IMR-90 (cell line): ENCODE measurements around the gene RFTN1. TPM values are rescaled to one million over a fixed set of nuclear protein-coding genes. Genes with fewer than 3 reads are reported as not detected.
A peak's percentile ranks its signal among the peaks of the same experiment; 100 is the strongest.

Source experiments
- ATAC-seq: fragments of 200-7000 bp; cut with Tn5 transposase; 2 replicates; pipeline ENCODE4 v1.9.1; 2020; ENCODE audit warnings: low read depth, mild to moderate bottlenecking, moderate library complexity
- BruUV-seq: library from RNA; stranded (reverse); fragments of 400-500 nt; replicated peaks from 2 replicates; lab custom pipeline; 2021; lab: Mats Ljungman, UMichigan
- CTCF ChIA-PET: fragments of 300-600 bp; formaldehyde crosslinking; extraction: SDS; loops from one replicate; lab custom pipeline; 2021; ENCODE audit warnings: antibody characterized with exemption; lab: Yijun Ruan, JAX
- POLR2A ChIA-PET: fragments of 300-600 bp; sonication (Branson Sonifier 250); formaldehyde crosslinking; loops from one replicate; lab custom pipeline; 2022; ENCODE audit warnings: antibody characterized with exemption; ENCODE audit not compliant: unreplicated experiment; lab: Charles Lee
- DNase-seq: peaks from one replicate; pipeline ENCODE4 v3.0.0; 2013
- H2AFZ ChIP-seq: replicated peaks from 2 replicates; pipeline ENCODE3; 2013; ENCODE audit warnings: low read length, mild to moderate bottlenecking; ENCODE audit not compliant: poor library complexity
- H2AK5ac ChIP-seq: 2 replicates; pipeline ENCODE4 v1.6.1; 2013; ENCODE audit warnings: low read depth, low read length, inconsistent platforms
- H2AK9ac ChIP-seq: replicated peaks from 2 replicates; pipeline ENCODE3; 2013; ENCODE audit warnings: mild to moderate bottlenecking, low read depth, low read length, moderate library complexity; ENCODE audit not compliant: poor library complexity
- H2BK120ac ChIP-seq: 2 replicates; pipeline ENCODE4 v1.6.1; 2013; ENCODE audit warnings: low read depth, low read length, inconsistent platforms
- H2BK15ac ChIP-seq: 3 replicates; pipeline ENCODE4 v1.6.1; 2013; ENCODE audit warnings: low read depth, low read length, inconsistent platforms
- H2BK20ac ChIP-seq: 2 replicates; pipeline ENCODE4 v1.6.1; 2013; ENCODE audit warnings: low read depth, mild to moderate bottlenecking, inconsistent platforms, low read length, moderate library complexity
- H2BK5ac ChIP-seq: 2 replicates; pipeline ENCODE4 v1.6.1; 2013; ENCODE audit warnings: mild to moderate bottlenecking, low read depth, low read length, inconsistent platforms; ENCODE audit not compliant: poor library complexity, severe bottlenecking
- H3K14ac ChIP-seq: replicated peaks from 2 replicates; pipeline ENCODE4 v1.6.1; 2013; ENCODE audit warnings: low read depth, low read length, inconsistent platforms
- H3K18ac ChIP-seq: 2 replicates; pipeline ENCODE4 v1.6.1; 2013; ENCODE audit warnings: low read depth, low read length, control low read depth
- H3K23ac ChIP-seq: 2 replicates; pipeline ENCODE4 v1.6.1; 2013; ENCODE audit warnings: low read depth, low read length, inconsistent platforms
- H3K27ac ChIP-seq: 2 replicates; pipeline ENCODE4 v1.5.1; 2013; ENCODE audit warnings: mild to moderate bottlenecking, control low read depth, low read length; ENCODE audit not compliant: insufficient read depth
- H3K27me3 ChIP-seq: 2 replicates; pipeline ENCODE4 v1.6.1; 2013; ENCODE audit warnings: low read length; ENCODE audit not compliant: control insufficient read depth, insufficient read depth
- H3K36me3 ChIP-seq: 2 replicates; pipeline ENCODE4 v1.6.1; 2013; ENCODE audit warnings: low read length, mixed read lengths; ENCODE audit not compliant: control insufficient read depth, insufficient read depth
- H3K4ac ChIP-seq: 2 replicates; pipeline ENCODE4 v1.6.1; 2013; ENCODE audit warnings: low read depth, low read length, inconsistent platforms
- H3K4me1 ChIP-seq: 2 replicates; pipeline ENCODE4 v1.6.1; 2013; ENCODE audit warnings: low read length, mixed read lengths; ENCODE audit not compliant: control insufficient read depth, insufficient read depth
- H3K4me2 ChIP-seq: 2 replicates; pipeline ENCODE4 v1.6.1; 2013; ENCODE audit warnings: low read depth, mild to moderate bottlenecking, control low read depth, low read length, moderate library complexity
- H3K4me3 ChIP-seq: 2 replicates; pipeline ENCODE4 v1.5.1; 2013; ENCODE audit warnings: low read depth, mild to moderate bottlenecking, control low read depth, low read length, moderate library complexity; ENCODE audit not compliant: insufficient read depth
- H3K56ac ChIP-seq: 2 replicates; pipeline ENCODE4 v1.6.1; 2013; ENCODE audit warnings: low read length, inconsistent platforms; ENCODE audit not compliant: insufficient read depth; ENCODE audit errors: extremely low read depth
- H3K79me1 ChIP-seq, 2 experiments: 2 replicates each; pipeline ENCODE4 v1.6.1; 2013; ENCODE audit warnings: low read length in 2 of 2, inconsistent platforms in 1 of 2, low read depth in 1 of 2
- H3K9ac ChIP-seq: 2 replicates; pipeline ENCODE4 v1.6.1; 2013; ENCODE audit warnings: low read depth, low read length, control low read depth
- H3K9me1 ChIP-seq: 2 replicates; pipeline ENCODE4 v1.6.1; 2013; ENCODE audit warnings: low read length, inconsistent platforms; ENCODE audit not compliant: insufficient read depth
- H3K9me3 ChIP-seq: 2 replicates; pipeline ENCODE4 v1.6.1; 2013; ENCODE audit warnings: low read length; ENCODE audit not compliant: control insufficient read depth, insufficient read depth
- H4K20me1 ChIP-seq: 2 replicates; pipeline ENCODE4 v1.6.1; 2013; ENCODE audit warnings: low read length, inconsistent platforms; ENCODE audit not compliant: insufficient read depth
- H4K5ac ChIP-seq: 2 replicates; pipeline ENCODE4 v1.6.1; 2013; ENCODE audit warnings: mild to moderate bottlenecking, low read depth, low read length, control low read depth
- H4K8ac ChIP-seq, 2 experiments: 2 replicates each; pipeline ENCODE4 v1.6.1; 2013; ENCODE audit warnings: low read depth in 2 of 2, low read length in 2 of 2, control low read depth in 1 of 2, inconsistent platforms in 1 of 2
- H4K91ac ChIP-seq: 2 replicates; pipeline ENCODE4 v1.6.1; 2013; ENCODE audit warnings: low read depth, low read length, inconsistent platforms; ENCODE audit not compliant: insufficient read depth
- BHLHE40 ChIP-seq: fragments of 150-350 bp; IDR thresholded peaks from 2 replicates; pipeline ENCODE4 v1.6.1; 2016; ENCODE audit warnings: mild to moderate bottlenecking, low read depth, low read length
- CEBPB ChIP-seq: IDR thresholded peaks from 2 replicates; pipeline ENCODE4 v1.6.1; 2012; ENCODE audit warnings: low read depth, low read length, improper control_type of control experiment
- CHD1 ChIP-seq: IDR thresholded peaks from 2 replicates; pipeline ENCODE4 v1.6.1; 2012; ENCODE audit warnings: low read depth, low read length, improper control_type of control experiment
- CTCF ChIP-seq: conservative IDR thresholded peaks from 2 replicates; pipeline ENCODE4 v1.5.1; 2012; ENCODE audit warnings: mild to moderate bottlenecking, low read depth, low read length, improper control_type of control experiment
- FOS ChIP-seq: fragments of 150-350 bp; IDR thresholded peaks from 2 replicates; pipeline ENCODE4 v1.6.1; 2016; ENCODE audit warnings: low read depth, low read length
- MAFK ChIP-seq: IDR thresholded peaks from 2 replicates; pipeline ENCODE4 v1.6.1; 2012; ENCODE audit warnings: low read depth, low read length, improper control_type of control experiment
- MAZ ChIP-seq: IDR thresholded peaks from 2 replicates; pipeline ENCODE4 v1.6.1; 2012; ENCODE audit warnings: low read depth, mild to moderate bottlenecking, low read length, improper control_type of control experiment, moderate library complexity, borderline replicate concordance
- NFE2L2 ChIP-seq: fragments of 150-350 bp; IDR thresholded peaks from 2 replicates; pipeline ENCODE4 v1.6.1; 2016; ENCODE audit warnings: low read depth, mild to moderate bottlenecking, low read length
- POLR2A ChIP-seq: IDR thresholded peaks from 2 replicates; pipeline ENCODE4 v1.6.1; 2012; ENCODE audit warnings: mild to moderate bottlenecking, low read depth, low read length
- RAD21 ChIP-seq: IDR thresholded peaks from 2 replicates; pipeline ENCODE4 v1.6.1; 2012; ENCODE audit warnings: low read length, improper control_type of control experiment
- RCOR1 ChIP-seq: IDR thresholded peaks from 2 replicates; pipeline ENCODE4 v1.6.1; 2012; ENCODE audit warnings: mild to moderate bottlenecking, low read length, improper control_type of control experiment; ENCODE audit not compliant: insufficient replicate concordance
- RFX5 ChIP-seq: IDR thresholded peaks from 2 replicates; pipeline ENCODE4 v1.8.0; 2012; ENCODE audit warnings: low read depth, mild to moderate bottlenecking, low read length, moderate library complexity
- SMC3 ChIP-seq: fragments of 150-350 bp; IDR thresholded peaks from 2 replicates; pipeline ENCODE4 v1.6.1; 2016; ENCODE audit warnings: low read depth, mild to moderate bottlenecking, antibody characterized with exemption, low read length, moderate library complexity
- USF2 ChIP-seq: fragments of 150-350 bp; IDR thresholded peaks from 2 replicates; pipeline ENCODE4 v1.6.1; 2017; ENCODE audit warnings: mild to moderate bottlenecking, antibody characterized with exemption, low read length, low read depth
- WGBS, 2 experiments: methylation state at CpG; one replicate each; pipeline versions ENCODE4 v1.1.5 to v1.1.7; 2013; ENCODE audit warnings: missing lambda C conversion rate in 2 of 2; ENCODE audit not compliant: insufficient read length in 1 of 2; ENCODE audit errors: extremely low coverage in 2 of 2; 5-methylcytosine and 5-hydroxymethylcytosine counted together
- dilution Hi-C: fragments of 300-500 bp; cut with HindIII; formaldehyde crosslinking; loops from one replicate; pipeline ENCODE4 v1.14.3; 2018; ENCODE audit warnings: low sequenced_read_pairs; ENCODE audit not compliant: unreplicated experiment
- in situ Hi-C: fragments of 300-500 bp; cut with MboI; formaldehyde crosslinking; loops from 3 replicates; pipeline ENCODE4 v1.14.3; 2019; ENCODE audit warnings: low sequenced_read_pairs, inconsistent platforms, mixed read lengths
- intact Hi-C: fragments of 100-400 bp; cut with micrococcal nuclease; formaldehyde crosslinking; loops from 2 replicates; pipeline ENCODE4 v1.10.0; 2022
- polyA plus RNA-seq, 3 experiments: library from polyadenylated mRNA; depleted of rRNA; stranded (reverse); fragments of >200 nt; gene quantifications; 2 replicates each; pipeline ENCODE4 v1.2.3, GENCODE V29; 2012; ENCODE audit warnings: low replicate concordance in 1 of 3
- total RNA-seq: library from RNA; depleted of rRNA; stranded (reverse); fragments of >200 nt; gene quantifications from 2 replicates; pipeline ENCODE4 v1.2.3, GENCODE V29; 2012

RFTN1 gene
- total and polyA plus RNA-seq, 2 of the 4 experiments (the other 2 are of a cell fraction): 45.0 to 52.0 TPM

GRCh38 chr3:16510620-16511319 lies 2.7 kb downstream of the RFTN1 start:
- TF ChIP-seq CTCF (no peak), MAFK (no peak), CHD1 (no peak), NFE2L2 (no peak), RCOR1 (no peak), SMC3 (no peak), FOS (no peak), POLR2A (no peak), USF2 (no peak), BHLHE40 (no peak), CEBPB (no peak), RAD21 (no peak), RFX5 (no peak), MAZ (no peak)
- H3K27me3 ChIP-seq: no peaks in the 10 kb centered on the region
- no peak overlapping the region for H2BK15ac ChIP-seq
- H2AFZ ChIP-seq: no peak overlapping the region
- H3K4me1 ChIP-seq: peaks cover 17% of the 10 kb centered on the region
- no peak overlapping the region for H4K8ac ChIP-seq
- peaks cover 19 to 74% of the 10 kb centered on the region in 2 experiments for H3K79me1 ChIP-seq
- peak overlapping the region; percentile 51; the same call in 1 of the 2 replicates for H4K5ac ChIP-seq
- no peak overlapping the region for H3K9ac ChIP-seq
- DNase-seq: no peak
- intact Hi-C loops (loop anchor here (5.0 kb wide), 2 partner anchors 33 to 123 kb away; no protein-coding TSS in a partner anchor), in situ Hi-C loops (no loop called here), dilution Hi-C loops (no loop called here)
- no peak overlapping the region for H3K27ac ChIP-seq
- H3K56ac ChIP-seq: no peak overlapping the region
- no peak overlapping the region; the same call in 1 of the 2 replicates for H3K23ac ChIP-seq
- no peak overlapping the region; the same call in 1 of the 2 replicates for H3K14ac ChIP-seq
- H3K4ac ChIP-seq: 0 out of 2 replicates have a peak overlapping the region, but pooled peaks have one; percentile 0
- WGBS, 2 experiments: no CpG with 5 or more reads among the region's 3 CpGs
- no peak overlapping the region for H2BK5ac ChIP-seq
- CTCF ChIA-PET: no interaction called here
- no peak for ATAC-seq
- H2BK120ac ChIP-seq: no peak overlapping the region
- H3K18ac ChIP-seq: peak overlapping the region; percentile 26
- peaks cover 59% of the 10 kb centered on the region for H4K20me1 ChIP-seq
- peaks cover 25% of the 10 kb centered on the region for H3K9me1 ChIP-seq
- H2BK20ac ChIP-seq: no peak overlapping the region
- peak overlapping the region; percentile 59; the same call in 1 of the 2 replicates for H2AK5ac ChIP-seq
- POLR2A ChIA-PET: no interaction called here
- no peak overlapping the region for H4K91ac ChIP-seq
- H3K4me3 ChIP-seq: no peak overlapping the region
- BruUV-seq: no TSS peak
- H3K36me3 ChIP-seq: peaks cover 4% of the 10 kb centered on the region
- H2AK9ac ChIP-seq: no peak overlapping the region
- no peaks in the 10 kb centered on the region for H3K9me3 ChIP-seq
- H3K4me2 ChIP-seq: peak overlapping the region; percentile 63
